Measurements from ENCODE around the gene SYVN1. TPM values are rescaled to one million over a fixed set of nuclear protein-coding genes. Genes with fewer than 3 reads are reported as not detected.

SYVN1 gene
- total and polyA plus RNA-seq, 2 donors (not counting 3 experiments of a cell fraction or from before 2014, with no cell fraction given): 34.5 to 45.1 TPM

GRCh38 chr11:65152122-65152521, 17.8 kb upstream of the SYVN1 start:
- no peak for DNase-seq (ENCODE audit: low read depth, low spot score)
- intact Hi-C loops (cut with micrococcal nuclease) (no loop called here), dilution Hi-C loops (cut with MboI; ENCODE audit: extremely low pct_ligation_motif_present, low sequenced_read_pairs) (no loop called here)
- Histone ChIP-seq H3K9me3 (replicated peaks; ENCODE audit: control insufficient read depth, insufficient read depth, low read length) (no peaks in the 10 kb centered on the region), H2AFZ (ENCODE audit: low read depth, low read length) (no peak overlapping the region), H3K36me3 (ENCODE audit: control insufficient read depth in 2 of 2, extremely low read depth in 1 of 2, insufficient read depth in 2 of 2, low read length in 2 of 2) (no peaks in the 10 kb centered on the region), H3K4me2 (ENCODE audit: insufficient read depth, low read length) (no peak overlapping the region), H3K27ac (ENCODE audit: insufficient read depth, low read depth, low read length) (no peak overlapping the region), H3K9me1 (replicated peaks; ENCODE audit: control insufficient read depth, extremely low read depth, insufficient read depth, low read length) (no peaks in the 10 kb centered on the region), H3K4me3 (replicated peaks in 1 of 3; ENCODE audit: insufficient read depth in 1 of 3, low read depth in 1 of 3, low read length in 3 of 3) (no peak overlapping the region), H3K9ac (replicated peaks; ENCODE audit: extremely low read depth, insufficient read depth, low read length) (no peak overlapping the region), H4K20me1 (replicated peaks; ENCODE audit: control insufficient read depth, extremely low read depth, insufficient read depth, low read length) (no peaks in the 10 kb centered on the region), H3K79me2 (ENCODE audit: control insufficient read depth, insufficient read depth, low read length) (no peaks in the 10 kb centered on the region), H3K4me1 (ENCODE audit: control insufficient read depth, extremely low read depth, insufficient read depth, low read length) (peaks cover 7% of the 10 kb centered on the region), H3K27me3 (ENCODE audit: control insufficient read depth in 2 of 2, insufficient read depth in 2 of 2, low read length in 2 of 2) (peaks cover 4 to 7% of the 10 kb centered on the region in 2 experiments)
- ChIA-PET POLR2A (no interaction called here), CTCF (no interaction called here)
- no peak for TF ChIP-seq GATA2 (IDR thresholded peaks at IDR 0.05; ENCODE audit: insufficient read depth, insufficient read length, low read depth, low read length)
- TF ChIP-seq MAX (IDR thresholded peaks at IDR 0.05; ENCODE audit: insufficient read depth, insufficient read length): no peak
- no TSS peak for BruUV-seq (replicated peaks)
- no peak for FAIRE-seq

GRCh38 chr11:65151331-65151899, 17.1 kb upstream of the SYVN1 start:
- DNase-seq (ENCODE audit: low read depth, low spot score) (no peak), FAIRE-seq (no peak)
- Histone ChIP-seq H3K4me3 (replicated peaks in 1 of 3; ENCODE audit: insufficient read depth in 1 of 3, low read depth in 1 of 3, low read length in 3 of 3) (no peak overlapping the region), H3K79me2 (ENCODE audit: control insufficient read depth, insufficient read depth, low read length) (no peaks in the 10 kb centered on the region), H3K9me1 (replicated peaks; ENCODE audit: control insufficient read depth, extremely low read depth, insufficient read depth, low read length) (no peaks in the 10 kb centered on the region), H3K9ac (replicated peaks; ENCODE audit: extremely low read depth, insufficient read depth, low read length) (no peak overlapping the region), H2AFZ (ENCODE audit: low read depth, low read length) (no peak overlapping the region), H3K9me3 (replicated peaks; ENCODE audit: control insufficient read depth, insufficient read depth, low read length) (no peaks in the 10 kb centered on the region), H3K27me3 (ENCODE audit: control insufficient read depth in 2 of 2, insufficient read depth in 2 of 2, low read length in 2 of 2) (peaks cover 4 to 7% of the 10 kb centered on the region in 2 experiments), H3K4me1 (ENCODE audit: control insufficient read depth, extremely low read depth, insufficient read depth, low read length) (peaks cover 7% of the 10 kb centered on the region), H3K27ac (ENCODE audit: insufficient read depth, low read depth, low read length) (no peak overlapping the region), H4K20me1 (replicated peaks; ENCODE audit: control insufficient read depth, extremely low read depth, insufficient read depth, low read length) (no peaks in the 10 kb centered on the region), H3K4me2 (ENCODE audit: insufficient read depth, low read length) (no peak overlapping the region), H3K36me3 (ENCODE audit: control insufficient read depth in 2 of 2, extremely low read depth in 1 of 2, insufficient read depth in 2 of 2, low read length in 2 of 2) (no peaks in the 10 kb centered on the region)
- CTCF ChIA-PET: no interaction called here
- TF ChIP-seq FOS (IDR thresholded peaks at IDR 0.05; ENCODE audit: borderline replicate concordance, insufficient read depth, low read length) (no peak), CTCF (IDR thresholded peaks at IDR 0.05; ENCODE audit: extremely low read depth in 1 of 2, insufficient read depth in 1 of 2, low read depth in 1 of 2, low read length in 2 of 2) (no peak), MAX (IDR thresholded peaks at IDR 0.05; ENCODE audit: insufficient read depth, insufficient read length) (no peak)
- no TSS peak for BruUV-seq (replicated peaks)
- POLR2A ChIA-PET: no interaction called here
- intact Hi-C loops (cut with micrococcal nuclease): no loop called here
- dilution Hi-C loops (cut with MboI; ENCODE audit: extremely low pct_ligation_motif_present, low sequenced_read_pairs): no loop called here

Data from endothelial cell of umbilical vein (primary cell).